ENCODE results near the gene ARHGAP27. TPM values are rescaled to one million over a fixed set of nuclear protein-coding genes. Genes with fewer than 3 reads are reported as not detected.

ARHGAP27 gene
- polyA plus RNA-seq, 3 donors, result 47.2 to 315 (median 55.0) TPM

GRCh38 chr17:45372325-45372869 is 60.3 kb downstream of the ARHGAP27 start:
- peak overlapping the region; percentile 68 for H3K4me2 ChIP-seq (replicated peaks; ENCODE audit: extremely low read depth, low read length, poor library complexity, severe bottlenecking)
- H2AFZ ChIP-seq (ENCODE audit: insufficient read depth, low read depth, low read length, poor library complexity, severe bottlenecking), result no peak overlapping the region
- no peak for TF ChIP-seq CTCF (IDR thresholded peaks at IDR 0.05)
- no peaks in the 10 kb centered on the region for H3K9me3 ChIP-seq (replicated peaks in 1 of 2; ENCODE audit: control insufficient read depth in 1 of 2, insufficient read depth in 1 of 2, low read length in 2 of 2)
- H3K36me3 ChIP-seq (replicated peaks in 1 of 2; ENCODE audit: control insufficient read depth in 1 of 2, insufficient read depth in 2 of 2, low read length in 2 of 2), result no peaks in the 10 kb centered on the region
- no peak overlapping the region for H3K4me3 ChIP-seq (replicated peaks in 1 of 3; ENCODE audit: low read depth in 2 of 3, low read length in 3 of 3)
- intact Hi-C loops (cut with micrococcal nuclease), result loop anchor here in 1 of 2 donors (5.0 kb wide), 2 partner anchors 40 to 55 kb away; partner anchors contain the start of gene MAP3K14
- no peaks in the 10 kb centered on the region for H4K20me1 ChIP-seq (ENCODE audit: insufficient read depth, low read length)
- H3K9ac ChIP-seq (ENCODE audit: insufficient read depth, low read length, poor library complexity, severe bottlenecking), result no peak overlapping the region
- Mint-ChIP-seq H3K4me3 (peak overlapping the region in 1 of 2 donors; percentile 88), H3K27me3 (ENCODE audit: low read depth in 3 of 3) (peaks cover 12 to 17% (median 15%) of the 10 kb centered on the region in 3 donors), H3K9me3 (peaks cover 0 to 3% (median 0%) of the 10 kb centered on the region in 7 donors), H3K36me3 (peaks cover 0 to 4% of the 10 kb centered on the region in 2 donors), H3K27ac (peak overlapping the region in 1 of 7 donors; percentile 19), H3K4me1 (peaks cover 32% of the 10 kb centered on the region)
- 95% methylated on average over 8 of the region's 8 CpGs for WGBS (ENCODE audit: insufficient coverage)
- no peak for DNase-seq
- no peaks in the 10 kb centered on the region for H3K79me2 ChIP-seq (ENCODE audit: insufficient read depth, low read length)
- peaks cover 0 to 3% of the 10 kb centered on the region in 2 donors for H3K27me3 ChIP-seq (ENCODE audit: control insufficient read depth in 2 of 2, insufficient read depth in 2 of 2, low read length in 2 of 2)
- H3K4me1 ChIP-seq (ENCODE audit: control insufficient read depth in 1 of 2, insufficient read depth in 2 of 2, low read length in 2 of 2), result peaks cover 28 to 39% of the 10 kb centered on the region in 2 donors
- H3K27ac ChIP-seq (ENCODE audit: low read depth in 1 of 2, low read length in 2 of 2), result no peak overlapping the region

- TF ChIP-seq CTCF (IDR thresholded peaks at IDR 0.05), result no peak
- Histone ChIP-seq H3K36me3 (replicated peaks in 1 of 2; ENCODE audit: control insufficient read depth in 1 of 2, insufficient read depth in 2 of 2, low read length in 2 of 2) (no peaks in the 10 kb centered on the region), H3K9ac (ENCODE audit: insufficient read depth, low read length, poor library complexity, severe bottlenecking) (peak overlapping the region; percentile 11), H3K4me2 (replicated peaks; ENCODE audit: extremely low read depth, low read length, poor library complexity, severe bottlenecking) (peak overlapping the region; percentile 68), H2AFZ (ENCODE audit: insufficient read depth, low read depth, low read length, poor library complexity, severe bottlenecking) (peak overlapping the region; percentile 79), H4K20me1 (ENCODE audit: insufficient read depth, low read length) (no peaks in the 10 kb centered on the region), H3K79me2 (ENCODE audit: insufficient read depth, low read length) (no peaks in the 10 kb centered on the region), H3K9me3 (replicated peaks in 1 of 2; ENCODE audit: control insufficient read depth in 1 of 2, insufficient read depth in 1 of 2, low read length in 2 of 2) (no peaks in the 10 kb centered on the region), H3K4me1 (ENCODE audit: control insufficient read depth in 1 of 2, insufficient read depth in 2 of 2, low read length in 2 of 2) (peaks cover 28 to 39% of the 10 kb centered on the region in 2 donors), H3K4me3 (replicated peaks in 1 of 3; ENCODE audit: low read depth in 2 of 3, low read length in 3 of 3) (peak overlapping the region in 1 of 3 experiments; percentile 57), H3K27ac (ENCODE audit: low read depth in 1 of 2, low read length in 2 of 2) (no peak overlapping the region), H3K27me3 (ENCODE audit: control insufficient read depth in 2 of 2, insufficient read depth in 2 of 2, low read length in 2 of 2) (peaks cover 0 to 3% of the 10 kb centered on the region in 2 donors)
- peak overlapping the region in 4 of 7 donors; percentile 19 to 83 (median 48) for H3K27ac Mint-ChIP-seq
- peak; percentile 27 to 69 (median 60) for DNase-seq
- peaks cover 0 to 4% of the 10 kb centered on the region in 2 donors for H3K36me3 Mint-ChIP-seq
- peaks cover 11 to 19% (median 14%) of the 10 kb centered on the region in 3 donors for H3K27me3 Mint-ChIP-seq (ENCODE audit: low read depth in 3 of 3)
- H3K9me3 Mint-ChIP-seq, result peaks cover 0 to 3% (median 0%) of the 10 kb centered on the region in 7 donors
- H3K4me1 Mint-ChIP-seq, result peaks cover 32% of the 10 kb centered on the region
- H3K4me3 Mint-ChIP-seq, result peak overlapping the region; percentile 16 to 88
- WGBS (ENCODE audit: insufficient coverage), result 3% methylated on average over 42 of the region's 55 CpGs
- intact Hi-C loops (cut with micrococcal nuclease), result loop anchor here in 1 of 2 donors (5.0 kb wide), 2 partner anchors 39 to 54 kb away; partner anchors contain the start of gene MAP3K14
These were observed 61.0 kb downstream of the ARHGAP27 start for GRCh38 chr17:45371414-45372324.
